PFSK-1 (cell line): ENCODE data around the gene ARPC1B. TPM values are rescaled to one million over a fixed set of nuclear protein-coding genes. Genes with fewer than 3 reads are reported as not detected.

ENCODE experiments used
- FOXP2 ChIP-seq: optimal IDR thresholded peaks from 2 replicates; pipeline ENCODE3; 2011; ENCODE audit warnings: borderline replicate concordance, control low read depth, inconsistent platforms; ENCODE audit not compliant: insufficient read depth; ENCODE audit errors: extremely low read length, extremely low read depth
- POLR2AphosphoS5 ChIP-seq: IDR thresholded peaks from 2 replicates; pipeline ENCODE4 v1.6.1; 2012; ENCODE audit warnings: low read depth, mild to moderate bottlenecking, control low read depth, low read length, moderate library complexity
- REST ChIP-seq, 2 experiments: IDR thresholded peaks; 2 replicates each; pipeline versions ENCODE4 v1.6.1 to v1.8.0; 2011 to 2012; ENCODE audit warnings: low read depth in 2 of 2, low read length in 2 of 2, control low read depth in 1 of 2, inconsistent platforms in 1 of 2, mild to moderate bottlenecking in 1 of 2, moderate library complexity in 1 of 2; ENCODE audit not compliant: insufficient read depth in 1 of 2
- SIN3A ChIP-seq: IDR thresholded peaks from 2 replicates; pipeline ENCODE4 v1.6.1; 2012; ENCODE audit warnings: mild to moderate bottlenecking, low read length, moderate library complexity, borderline replicate concordance; ENCODE audit not compliant: insufficient read depth
- TAF1 ChIP-seq: IDR thresholded peaks from 2 replicates; pipeline ENCODE4 v1.6.1; 2012; ENCODE audit warnings: low read length, control low read depth, borderline replicate concordance; ENCODE audit not compliant: insufficient read depth
- polyA plus RNA-seq: library from polyadenylated mRNA; unstranded; fragments of >200 nt; gene quantifications from one replicate; pipeline ENCODE4 v1.2.1, GENCODE V29; 2012; ENCODE audit warnings: low read depth, missing spikeins; ENCODE audit not compliant: insufficient read length

ARPC1B gene
- polyA plus RNA-seq, result 410 TPM

DNA sequence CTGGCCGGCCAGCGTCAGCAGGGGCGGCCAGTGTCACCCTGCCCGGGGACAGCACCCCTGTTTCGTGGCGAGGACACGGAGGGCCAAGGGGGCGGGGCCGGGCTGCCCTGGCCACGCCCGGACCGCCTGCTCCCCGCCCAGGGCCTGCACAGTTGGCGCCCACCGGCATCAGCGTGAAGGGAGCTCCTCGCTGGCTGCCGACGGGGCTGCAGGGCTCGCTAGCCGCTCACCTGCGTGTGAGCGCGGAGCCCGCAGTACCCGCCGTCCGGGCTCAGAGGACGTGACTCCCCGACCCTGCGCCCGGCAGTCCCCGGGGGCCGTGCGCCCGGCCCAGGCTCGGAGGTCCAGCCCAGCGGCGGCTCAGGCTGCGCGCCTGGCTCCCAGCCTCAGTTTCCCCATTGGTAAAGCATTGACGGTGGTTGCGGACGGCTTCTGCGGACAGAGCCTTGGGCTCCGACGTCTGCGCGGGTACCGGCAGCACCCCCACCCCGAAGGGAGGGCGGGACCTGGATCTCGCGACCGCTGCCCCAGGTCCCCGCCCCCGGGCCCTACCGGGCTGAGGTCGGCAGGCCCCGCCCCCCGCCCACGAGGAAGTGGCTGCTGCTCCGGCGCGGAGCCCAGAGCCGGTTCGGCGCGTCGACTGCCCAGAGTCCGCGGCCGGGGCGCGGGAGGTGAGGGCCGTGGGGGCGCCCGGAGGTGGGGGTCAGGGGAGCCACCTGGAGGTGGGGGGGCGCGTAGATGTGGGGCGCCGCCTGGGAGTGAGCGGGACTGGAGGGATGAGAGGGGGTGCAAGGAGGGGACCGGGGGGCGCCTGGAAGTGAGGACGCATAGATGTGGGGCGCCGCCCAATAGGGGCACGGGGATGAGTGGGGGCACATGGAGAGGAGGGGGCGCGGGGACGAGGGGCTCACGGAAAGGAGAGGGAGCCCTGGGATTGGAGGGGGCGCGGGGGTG is at the start of gene ARPC1B:
Gene ARPC1B (plus strand): TSS at position 620 of the 954 bp plus-strand sequence. CDS start 10,985 bp downstream, outside the sequence.
- TF ChIP-seq POLR2AphosphoS5 (peak; percentile 92), TAF1 (peak; percentile 54; the same call in 1 of the 2 replicates), FOXP2 (peak; percentile 23), SIN3A (peak; percentile 63; the same call in 1 of the 2 replicates), REST (IDR thresholded peaks at IDR 0.05; ENCODE audit: insufficient read depth in 1 of 2, low read depth in 2 of 2, low read length in 2 of 2) (no peak)

GRCh38 chr7:99325001-99325493 is 49.5 kb upstream of the ARPC1B start:
- TF ChIP-seq TAF1 (no peak), SIN3A (no peak), FOXP2 (no peak), REST (IDR thresholded peaks at IDR 0.05; ENCODE audit: insufficient read depth in 1 of 2, low read depth in 2 of 2, low read length in 2 of 2) (no peak), POLR2AphosphoS5 (no peak)

GRCh38 chr7:99325592-99326407 is 48.7 kb upstream of the ARPC1B start, which contains the start of gene ARPC1A:
Gene ARPC1A (plus strand): TSS chr7:99325898. CDS start chr7:99333354, 7,456 bp downstream.
- TF ChIP-seq POLR2AphosphoS5 (peak; percentile 98), TAF1 (peak; percentile 97), REST (IDR thresholded peaks at IDR 0.05; ENCODE audit: insufficient read depth in 1 of 2, low read depth in 2 of 2, low read length in 2 of 2) (peak in 1 of 2 experiments; percentile 63; a peak in 2 of 4 replicates), SIN3A (no peak), FOXP2 (peak; percentile 91)

GRCh38 chr7:99326408-99326782 is 48.1 kb upstream of the ARPC1B start:
- TF ChIP-seq SIN3A, result no peak
- no peak for TF ChIP-seq POLR2AphosphoS5
- no peak for TF ChIP-seq FOXP2
- no peak for TF ChIP-seq REST (IDR thresholded peaks at IDR 0.05; ENCODE audit: insufficient read depth in 1 of 2, low read depth in 2 of 2, low read length in 2 of 2)
- no peak for TF ChIP-seq TAF1
